Effector memory CD4-positive, alpha-beta T cell (primary cell): ENCODE data around the gene CRPPA.
"Not testable (repeated sequence)": the region's sequence is repeated elsewhere in the genome, so short reads cannot be mapped to it uniquely, and the experiment has no call there.

ENCODE experiments used
- DNase-seq, 3 donors: peaks; one replicate each; pipeline ENCODE4 v3.0.0-alpha.2; 2020
- H3K27ac ChIP-seq: 2 replicates; pipeline ENCODE4 v1.7.0; 2013; ENCODE audit warnings: mild to moderate bottlenecking, low read length, moderate library complexity; ENCODE audit not compliant: insufficient read depth, poor library complexity, severe bottlenecking
- H3K27me3 ChIP-seq: replicated peaks from 2 replicates; pipeline ENCODE4 v1.7.0; 2013; ENCODE audit warnings: mild to moderate bottlenecking, low read length; ENCODE audit not compliant: insufficient read depth, control insufficient read depth, poor library complexity, severe bottlenecking
- H3K36me3 ChIP-seq: 2 replicates; pipeline ENCODE4 v1.7.0; 2013; ENCODE audit warnings: mild to moderate bottlenecking, low read length, moderate library complexity; ENCODE audit not compliant: control insufficient read depth, insufficient read depth
- H3K4me1 ChIP-seq: 2 replicates; pipeline ENCODE4 v1.7.0; 2013; ENCODE audit warnings: low read length, mild to moderate bottlenecking; ENCODE audit not compliant: control insufficient read depth, insufficient read depth, poor library complexity, severe bottlenecking
- H3K4me3 ChIP-seq: 2 replicates; pipeline ENCODE4 v1.7.0; 2013; ENCODE audit warnings: low read length, low read depth, mild to moderate bottlenecking; ENCODE audit not compliant: insufficient read depth, poor library complexity, severe bottlenecking
- H3K9me3 ChIP-seq: 2 replicates; pipeline ENCODE4 v1.7.0; 2013; ENCODE audit warnings: mild to moderate bottlenecking, low read length, moderate library complexity; ENCODE audit not compliant: control insufficient read depth

The CRPPA gene

DNA sequence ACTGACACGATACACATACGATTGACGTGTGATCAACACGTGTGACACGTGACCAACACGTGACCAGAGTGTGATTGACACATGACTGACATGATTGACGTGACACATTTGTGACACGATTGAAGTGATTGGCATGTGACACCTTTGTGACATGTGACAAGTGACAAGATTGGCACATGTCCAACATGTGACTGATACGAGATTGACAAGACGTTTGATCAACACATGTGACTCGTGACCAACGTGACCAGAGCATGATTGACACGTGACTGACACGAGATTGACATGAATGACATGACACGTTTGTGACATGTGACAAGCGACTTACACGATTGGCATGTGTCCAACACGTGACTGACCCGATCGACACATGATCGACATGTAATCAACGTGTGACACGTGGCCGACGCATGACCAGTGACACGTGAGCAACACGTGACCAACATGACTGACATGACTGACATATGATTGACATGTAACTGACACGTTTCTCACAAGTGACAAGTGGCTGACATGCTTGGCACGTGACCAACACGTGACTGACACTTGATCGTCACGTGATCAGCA lies 22.0 kb downstream of the CRPPA start:
- Histone ChIP-seq H3K36me3 (no peaks in the 10 kb centered on the region), H3K4me1 (no peaks in the 10 kb centered on the region), H3K9me3 (peaks cover 5% of the 10 kb centered on the region), H3K4me3 (no peak overlapping the region), H3K27me3 (no peaks in the 10 kb centered on the region), H3K27ac (no peak overlapping the region)
- no peak for DNase-seq

DNA sequence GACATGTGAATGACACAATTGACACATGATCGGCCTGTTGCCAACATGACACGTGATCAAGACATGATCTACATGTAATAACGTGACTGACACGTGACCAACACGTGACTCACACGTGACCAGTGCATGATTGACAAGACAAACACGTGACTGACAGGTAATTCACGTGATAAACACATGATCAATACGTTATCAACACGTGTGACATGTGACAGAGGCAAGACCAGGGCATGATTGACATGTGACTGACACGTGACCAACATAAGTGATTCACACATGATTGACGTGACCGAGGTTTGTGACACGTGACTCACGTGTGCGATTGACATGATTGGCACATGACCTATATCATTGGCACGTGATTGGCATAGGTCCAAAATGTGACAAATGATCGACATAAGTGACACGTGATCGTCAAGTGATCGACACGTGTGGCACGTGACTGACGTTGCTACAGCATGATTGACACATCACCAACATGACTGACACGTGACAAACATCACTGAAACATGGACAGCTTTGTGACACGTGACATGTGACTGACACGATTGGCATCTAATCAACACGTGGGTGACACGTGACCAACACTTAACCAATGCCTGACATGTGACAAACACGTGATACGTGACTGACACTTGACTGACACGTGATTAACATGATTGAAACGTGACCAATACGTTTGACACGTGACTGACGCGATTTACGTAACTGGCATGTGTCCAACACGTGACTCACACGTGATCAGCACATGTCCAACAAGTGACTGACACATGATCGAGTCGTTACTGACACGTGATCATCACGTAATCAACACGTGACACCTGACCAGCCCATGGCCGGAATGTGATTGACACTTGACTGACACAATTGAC lies 23.0 kb downstream of the CRPPA start:
- Histone ChIP-seq H3K4me3 (no peak overlapping the region), H3K36me3 (no peaks in the 10 kb centered on the region), H3K9me3 (peaks cover 5% of the 10 kb centered on the region), H3K27me3 (no peaks in the 10 kb centered on the region), H3K27ac (no peak overlapping the region), H3K4me1 (no peaks in the 10 kb centered on the region)
- DNase-seq, result no peak

DNA sequence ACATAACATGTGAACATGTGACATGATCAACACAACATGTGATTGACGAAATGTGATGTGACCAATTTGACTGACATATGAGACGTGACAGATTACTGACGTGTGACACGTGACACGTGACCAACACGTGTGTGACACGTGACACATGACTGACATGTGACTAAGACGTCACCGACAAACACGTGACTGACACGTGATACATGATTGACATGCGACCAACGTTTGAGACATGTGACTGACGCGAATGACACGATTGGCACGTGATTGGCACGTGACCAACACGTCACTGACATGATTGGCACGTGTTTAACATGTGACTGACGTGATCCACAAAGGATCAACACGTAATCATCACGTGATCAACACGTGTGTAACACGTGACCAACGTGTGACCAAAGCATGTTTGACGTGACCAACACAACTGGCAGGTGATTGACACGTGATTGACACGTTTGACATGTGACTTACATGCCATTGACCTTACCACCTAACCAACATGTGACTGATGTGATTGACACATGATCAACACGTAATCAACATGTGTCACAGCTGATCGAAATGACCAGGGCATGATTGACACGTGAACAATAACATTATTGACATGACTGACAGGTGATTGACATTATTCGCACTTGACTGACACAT lies 23.7 kb downstream of the CRPPA start:
- H3K4me1 ChIP-seq, result no peaks in the 10 kb centered on the region

DNA sequence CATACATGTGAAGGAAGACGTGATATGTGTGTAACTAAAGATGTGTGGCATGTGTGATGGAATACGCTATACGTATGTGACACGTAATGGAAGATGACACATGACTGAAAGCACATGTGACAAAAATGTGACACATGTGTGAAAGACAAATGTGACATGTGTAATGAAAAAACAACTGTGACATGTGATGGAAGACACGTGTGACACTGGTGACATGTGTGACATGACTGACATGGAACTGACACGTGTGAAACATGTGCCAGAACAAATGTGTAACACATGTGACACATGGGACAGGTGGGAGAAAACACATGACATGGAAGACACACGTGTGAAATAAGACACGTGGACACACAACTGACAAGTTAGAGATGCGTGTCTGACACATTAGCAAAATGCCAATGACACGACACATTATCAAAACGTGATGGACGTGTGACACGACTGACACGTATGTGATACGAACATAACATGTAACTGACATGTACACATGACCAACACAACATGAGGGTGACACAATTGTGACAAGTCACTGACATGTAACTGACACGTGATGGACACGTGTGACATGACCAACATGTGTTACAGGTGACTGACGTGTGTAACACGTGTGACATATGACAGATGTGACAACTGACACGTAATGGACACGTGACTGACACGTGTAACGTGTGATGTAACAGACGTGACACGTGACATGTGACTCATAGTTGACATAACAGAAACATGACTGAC lies 24.4 kb downstream of the CRPPA start:
- Histone ChIP-seq H3K27me3 (no peaks in the 10 kb centered on the region), H3K27ac (no peak overlapping the region), H3K36me3 (no peaks in the 10 kb centered on the region), H3K4me3 (no peak overlapping the region), H3K4me1 (no peaks in the 10 kb centered on the region), H3K9me3 (peaks cover 5% of the 10 kb centered on the region)
- no peak for DNase-seq

More for the DNA sequence above, 23.7 kb downstream of the CRPPA start:
- H3K9me3 ChIP-seq, result peaks cover 5% of the 10 kb centered on the region
- no peak for DNase-seq
- H3K27me3 ChIP-seq, result no peaks in the 10 kb centered on the region
- H3K36me3 ChIP-seq, result no peaks in the 10 kb centered on the region
- no peak overlapping the region for H3K27ac ChIP-seq
- no peak overlapping the region for H3K4me3 ChIP-seq

DNA sequence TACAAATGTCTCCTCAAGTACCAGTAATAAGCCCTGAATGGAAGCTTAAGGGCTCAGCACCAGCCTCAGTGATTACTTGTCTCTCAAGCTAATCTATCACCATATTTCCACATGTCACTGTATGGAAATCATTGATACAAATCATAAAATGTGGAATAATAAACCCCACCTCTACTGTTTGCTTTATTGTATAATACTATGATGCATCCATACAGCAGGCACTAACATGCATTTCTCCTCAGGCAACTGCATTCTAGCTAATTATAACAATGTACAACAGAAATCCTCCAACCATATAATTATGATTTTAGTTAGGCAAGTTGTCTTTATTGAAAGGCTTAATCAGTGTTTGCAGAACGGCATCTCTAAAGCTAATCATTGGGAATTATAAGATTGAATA lies 26.2 kb downstream of the CRPPA start:
- Histone ChIP-seq H3K9me3 (peaks cover 5% of the 10 kb centered on the region), H3K36me3 (no peaks in the 10 kb centered on the region), H3K4me1 (no peaks in the 10 kb centered on the region), H3K4me3 (no peak overlapping the region), H3K27me3 (no peaks in the 10 kb centered on the region), H3K27ac (no peak overlapping the region)
- DNase-seq, result no peak

DNA sequence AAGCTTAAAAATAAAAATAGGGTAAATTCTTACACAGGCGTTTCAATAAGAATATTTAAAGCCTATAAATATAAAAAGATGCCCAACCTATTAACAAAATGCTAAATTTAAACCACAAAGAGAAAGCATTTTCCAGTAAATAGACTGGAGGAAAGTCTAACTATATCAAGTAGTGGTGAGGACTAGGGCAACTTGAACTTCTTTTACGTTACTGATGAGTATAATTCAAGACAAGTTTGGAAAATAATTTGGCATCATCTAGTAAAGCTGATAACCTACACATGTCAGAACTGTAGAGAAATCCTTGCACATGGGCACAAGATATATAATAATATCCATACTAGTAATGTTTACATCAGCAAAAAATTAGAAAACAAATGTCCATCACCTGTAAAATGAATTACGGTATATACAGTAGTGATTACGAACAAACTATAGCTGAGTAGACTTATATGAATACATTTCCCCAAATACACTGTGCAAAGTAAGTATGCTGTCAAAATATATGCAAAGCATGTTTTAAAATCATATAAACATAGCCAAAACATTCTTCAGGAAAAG lies 27.4 kb downstream of the CRPPA start:
- DNase-seq, result no peak
- Histone ChIP-seq H3K4me3 (no peak overlapping the region), H3K9me3 (peaks cover 3% of the 10 kb centered on the region), H3K36me3 (no peaks in the 10 kb centered on the region), H3K4me1 (no peaks in the 10 kb centered on the region), H3K27me3 (no peaks in the 10 kb centered on the region), H3K27ac (no peak overlapping the region)

DNA sequence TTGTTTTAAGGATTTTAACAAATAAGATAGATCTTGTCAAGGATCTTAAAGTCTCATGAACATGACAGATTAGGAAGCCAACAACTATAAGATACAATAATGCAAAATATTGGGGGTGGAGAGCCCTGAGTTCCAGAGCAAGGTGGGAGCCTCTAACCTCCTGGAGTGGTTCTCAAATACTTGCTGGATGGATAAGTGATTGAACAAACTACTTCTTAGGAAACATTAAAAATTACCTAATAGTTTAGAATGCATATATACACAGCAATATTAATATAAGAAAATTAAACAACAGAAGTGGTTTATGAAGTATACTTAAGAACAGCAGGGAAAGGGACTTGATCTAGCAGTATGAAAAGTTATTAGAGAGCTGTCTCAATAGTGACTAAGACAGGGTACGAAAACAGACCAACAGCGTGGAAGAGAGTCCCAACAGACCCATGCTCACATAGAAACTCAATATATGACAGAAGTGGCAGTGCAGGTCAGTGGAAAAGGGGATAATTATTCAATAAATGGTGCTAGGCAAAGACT lies 28.3 kb downstream of the CRPPA start:
- H3K27me3 ChIP-seq, result no peaks in the 10 kb centered on the region
- H3K36me3 ChIP-seq, result no peaks in the 10 kb centered on the region
- no peaks in the 10 kb centered on the region for H3K4me1 ChIP-seq
- H3K27ac ChIP-seq, result no peak overlapping the region
- DNase-seq, result no peak
- H3K9me3 ChIP-seq, result no peaks in the 10 kb centered on the region
- no peak overlapping the region for H3K4me3 ChIP-seq

DNA sequence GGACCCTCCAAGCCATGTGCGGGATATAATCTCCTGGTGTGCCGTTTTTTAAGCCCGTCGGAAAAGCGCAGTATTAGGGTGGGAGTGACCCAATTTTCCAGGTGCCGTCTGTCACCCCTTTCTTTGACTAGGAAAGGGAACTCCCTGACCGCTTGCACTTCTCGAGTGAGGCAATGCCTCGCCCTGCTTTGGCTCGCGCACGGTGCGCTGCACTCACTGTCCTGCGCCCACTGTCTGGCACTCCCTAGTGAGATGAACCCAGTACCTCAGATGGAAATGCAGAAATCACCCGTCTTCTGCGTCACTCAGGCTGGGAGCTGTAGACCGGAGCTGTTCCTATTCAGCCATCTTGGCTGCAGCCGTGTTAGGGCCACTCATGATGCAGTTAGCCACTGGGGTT lies 37.6 kb downstream of the CRPPA start:
- H3K4me1 ChIP-seq, H3K9me3 ChIP-seq, H3K4me3 ChIP-seq, DNase-seq, H3K36me3 ChIP-seq, H3K27me3 ChIP-seq, H3K27ac ChIP-seq: not testable (repeated sequence)

DNA sequence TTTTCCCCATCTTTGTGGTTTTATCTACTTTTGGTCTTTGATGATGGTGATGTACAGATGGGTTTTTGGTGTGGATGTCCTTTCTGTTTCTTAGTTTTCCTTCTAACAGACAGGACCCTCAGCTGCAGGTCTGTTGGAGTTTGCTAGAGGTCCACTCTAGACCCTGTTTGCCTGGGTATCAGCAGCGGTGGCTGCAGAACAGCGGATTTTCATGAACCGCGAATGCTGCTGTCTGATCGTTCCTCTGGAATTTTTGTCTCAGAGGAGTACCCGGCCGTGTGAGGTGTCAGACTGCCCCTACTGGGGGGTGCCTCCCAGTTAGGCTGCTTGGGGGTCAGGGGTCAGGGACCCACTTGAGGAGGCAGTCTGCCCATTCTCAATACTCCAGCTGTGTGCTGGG lies 38.2 kb downstream of the CRPPA start:
- not testable (repeated sequence) for H3K27me3 ChIP-seq, H3K36me3 ChIP-seq, DNase-seq, H3K4me1 ChIP-seq, H3K4me3 ChIP-seq, H3K27ac ChIP-seq, H3K9me3 ChIP-seq
